DOHH2 (cell line): ENCODE measurements around the gene FAM81A.

Experiments used
- H3F3A ChIP-seq: fragments of 200-600 bp; sonication (generic), shearing (Covaris generic); 2 replicates; pipeline ENCODE4 v1.6.0; 2016; ENCODE audit warnings: antibody characterized with exemption, mild to moderate bottlenecking; ENCODE audit not compliant: control insufficient read depth, insufficient read depth
- H3K27ac ChIP-seq: fragments of 200-600 bp; sonication (generic); 2 replicates; pipeline ENCODE4 v1.5.1; 2014; ENCODE audit warnings: low read depth, mild to moderate bottlenecking, low read length, moderate library complexity
- H3K27me3 ChIP-seq: fragments of 200-600 bp; sonication (generic); 2 replicates; pipeline ENCODE4 v1.6.1; 2014; ENCODE audit warnings: mild to moderate bottlenecking, low read length, mixed read lengths; ENCODE audit not compliant: control insufficient read depth
- H3K36me3 ChIP-seq: fragments of 200-600 bp; sonication (generic); 2 replicates; pipeline ENCODE4 v1.6.1; 2014; ENCODE audit warnings: mild to moderate bottlenecking, low read length, moderate library complexity, mixed read lengths; ENCODE audit not compliant: control insufficient read depth
- H3K4me1 ChIP-seq: fragments of 200-600 bp; sonication (generic); 2 replicates; pipeline ENCODE4 v1.6.1; 2014; ENCODE audit warnings: mild to moderate bottlenecking, low read length, mixed read lengths; ENCODE audit not compliant: control insufficient read depth
- H3K4me2 ChIP-seq: fragments of 200-600 bp; sonication (generic); 2 replicates; pipeline ENCODE4 v1.6.0; 2014; ENCODE audit warnings: mild to moderate bottlenecking, low read length, moderate library complexity
- H3K4me3 ChIP-seq: fragments of 200-600 bp; sonication (generic); 2 replicates; pipeline ENCODE4 v1.5.1; 2014; ENCODE audit warnings: mild to moderate bottlenecking, low read length, mixed read lengths
- H3K79me2 ChIP-seq: fragments of 200-600 bp; sonication (generic); 2 replicates; pipeline ENCODE4 v1.6.1; 2014; ENCODE audit warnings: mild to moderate bottlenecking, low read length, mixed read lengths; ENCODE audit not compliant: control insufficient read depth
- H3K9me2 ChIP-seq: fragments of 200-600 bp; sonication (generic); replicated peaks from 2 replicates; pipeline ENCODE4 v1.6.1; 2014; ENCODE audit warnings: mild to moderate bottlenecking, low read length, mixed read lengths; ENCODE audit not compliant: control insufficient read depth
- H3K9me3 ChIP-seq: fragments of 200-600 bp; sonication (generic); 2 replicates; pipeline ENCODE4 v1.6.1; 2014; ENCODE audit warnings: antibody characterized with exemption, low read length, mixed read lengths; ENCODE audit not compliant: control insufficient read depth, insufficient read depth
- H4K20me1 ChIP-seq: fragments of 200-600 bp; sonication (generic); 2 replicates; pipeline ENCODE4 v1.6.0; 2014; ENCODE audit warnings: low read depth, mild to moderate bottlenecking, antibody characterized with exemption, low read length, moderate library complexity; ENCODE audit not compliant: control insufficient read depth, insufficient read depth
- CTCF ChIP-seq: fragments of 200-600 bp; sonication (generic); IDR thresholded peaks from one replicate; pipeline ENCODE4 v1.5.1; 2014; ENCODE audit warnings: antibody characterized with exemption, mild to moderate bottlenecking, low read depth, low read length; ENCODE audit not compliant: poor library complexity, severe bottlenecking
- EZH2phosphoT487 ChIP-seq: fragments of 200-600 bp; sonication (generic); IDR thresholded peaks from 2 replicates; pipeline ENCODE4 v1.6.1; 2017; ENCODE audit warnings: borderline replicate concordance, mild to moderate bottlenecking, antibody characterized with exemption, low read length, moderate library complexity, mixed read lengths

FAM81A gene

DNA sequence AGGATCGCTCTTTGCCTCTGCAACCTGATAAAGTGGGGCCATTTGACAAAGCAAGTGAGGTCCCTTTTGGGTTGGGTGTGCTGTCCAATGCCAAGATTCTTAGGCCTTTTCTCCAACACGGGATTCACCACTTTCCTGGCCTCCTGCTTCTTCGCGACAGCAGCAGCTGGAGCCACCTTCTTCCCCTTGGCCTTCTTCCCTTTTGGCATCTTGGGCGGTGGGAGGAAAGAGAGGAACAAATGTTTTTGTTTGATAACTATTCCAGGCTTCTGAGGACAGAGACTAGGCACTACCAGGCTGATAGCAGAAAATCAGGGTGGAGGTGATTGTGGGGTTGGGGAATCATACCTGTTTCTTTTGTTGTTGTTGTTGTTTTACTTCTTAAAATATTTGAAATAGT, 30.0 kb upstream of the FAM81A start:
- peak overlapping the region; percentile 57 for H3K4me3 ChIP-seq
- H3K36me3 ChIP-seq = no peaks in the 10 kb centered on the region; the same call in 1 of the 2 replicates
- H3K79me2 ChIP-seq = peaks cover 4% of the 10 kb centered on the region; the same call in 1 of the 2 replicates
- H3K4me2 ChIP-seq = peak overlapping the region; percentile 67
- no peaks in the 10 kb centered on the region for H3K9me3 ChIP-seq
- no peaks in the 10 kb centered on the region for H3K27me3 ChIP-seq
- TF ChIP-seq EZH2phosphoT487 = no peak
- no peak for TF ChIP-seq CTCF
- peaks cover 97% of the 10 kb centered on the region for H3K4me1 ChIP-seq
- no peaks in the 10 kb centered on the region for H3K9me2 ChIP-seq
- H4K20me1 ChIP-seq = no peaks in the 10 kb centered on the region
- H3F3A ChIP-seq = peaks cover 43% of the 10 kb centered on the region
- peak overlapping the region; percentile 82 for H3K27ac ChIP-seq

GRCh38 chr15:59410391-59410896, 27.5 kb upstream of the FAM81A start:
- Histone ChIP-seq H3F3A (peaks cover 47% of the 10 kb centered on the region), H4K20me1 (no peaks in the 10 kb centered on the region), H3K9me2 (no peaks in the 10 kb centered on the region), H3K4me3 (peak overlapping the region; percentile 46), H3K4me1 (peaks cover 89% of the 10 kb centered on the region), H3K4me2 (peak overlapping the region; percentile 75), H3K36me3 (no peaks in the 10 kb centered on the region), H3K79me2 (peaks cover 4% of the 10 kb centered on the region; the same call in 1 of the 2 replicates), H3K9me3 (no peaks in the 10 kb centered on the region), H3K27me3 (no peaks in the 10 kb centered on the region), H3K27ac (peak overlapping the region; percentile 96)
- TF ChIP-seq EZH2phosphoT487 = no peak
- TF ChIP-seq CTCF = no peak

DNA sequence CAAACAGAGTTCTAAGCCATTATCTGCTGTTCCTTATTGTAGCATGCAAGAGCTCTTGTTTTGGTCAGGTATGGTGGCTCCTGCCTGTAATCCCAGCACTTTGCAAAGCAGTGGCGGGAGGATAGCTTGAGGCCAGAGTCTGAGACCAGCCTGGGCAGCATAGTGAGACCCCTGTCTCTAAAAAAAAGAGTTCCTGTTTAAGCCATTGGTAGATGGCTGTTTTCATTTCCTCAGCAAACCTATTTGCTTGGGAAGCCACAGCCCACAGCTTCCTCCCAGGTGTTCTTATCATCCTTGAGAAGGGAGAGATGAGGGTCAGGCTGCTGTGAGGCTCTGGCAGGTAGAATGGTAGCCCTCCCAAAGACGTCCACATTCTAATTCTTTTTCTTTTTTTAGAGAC, 24.4 kb upstream of the FAM81A start:
- Histone ChIP-seq H3K4me2 (peak overlapping the region; percentile 75), H3F3A (peaks cover 36% of the 10 kb centered on the region), H3K9me2 (no peaks in the 10 kb centered on the region), H3K27me3 (no peaks in the 10 kb centered on the region), H3K4me1 (peaks cover 72% of the 10 kb centered on the region), H3K36me3 (no peaks in the 10 kb centered on the region), H3K27ac (peak overlapping the region; percentile 96), H3K79me2 (no peaks in the 10 kb centered on the region), H4K20me1 (no peaks in the 10 kb centered on the region), H3K9me3 (no peaks in the 10 kb centered on the region), H3K4me3 (peak overlapping the region; percentile 61)
- no peak for TF ChIP-seq EZH2phosphoT487
- TF ChIP-seq CTCF = no peak
